HT1080 (cell line): ENCODE measurements around the gene VWA1. TPM values are rescaled to one million over a fixed set of nuclear protein-coding genes. Genes with fewer than 3 reads are reported as not detected.
"Not testable (repeated sequence)": the region's sequence is repeated elsewhere in the genome, so short reads cannot be mapped to it uniquely, and the experiment has no call there.

Experiments
- DNase-seq: peaks from one replicate; pipeline ENCODE4 v3.0.0-alpha.2; 2015; ENCODE audit warnings: low read depth
- total RNA-seq: library from RNA; depleted of rRNA; stranded (reverse); fragments of >200 nt; shearing (Covaris generic); gene quantifications from 2 replicates; pipeline ENCODE4 v1.2.3, GENCODE V29; 2014

VWA1 gene
- total RNA-seq, 1 experiment from 2014 or later, result 0.05 TPM

DNA sequence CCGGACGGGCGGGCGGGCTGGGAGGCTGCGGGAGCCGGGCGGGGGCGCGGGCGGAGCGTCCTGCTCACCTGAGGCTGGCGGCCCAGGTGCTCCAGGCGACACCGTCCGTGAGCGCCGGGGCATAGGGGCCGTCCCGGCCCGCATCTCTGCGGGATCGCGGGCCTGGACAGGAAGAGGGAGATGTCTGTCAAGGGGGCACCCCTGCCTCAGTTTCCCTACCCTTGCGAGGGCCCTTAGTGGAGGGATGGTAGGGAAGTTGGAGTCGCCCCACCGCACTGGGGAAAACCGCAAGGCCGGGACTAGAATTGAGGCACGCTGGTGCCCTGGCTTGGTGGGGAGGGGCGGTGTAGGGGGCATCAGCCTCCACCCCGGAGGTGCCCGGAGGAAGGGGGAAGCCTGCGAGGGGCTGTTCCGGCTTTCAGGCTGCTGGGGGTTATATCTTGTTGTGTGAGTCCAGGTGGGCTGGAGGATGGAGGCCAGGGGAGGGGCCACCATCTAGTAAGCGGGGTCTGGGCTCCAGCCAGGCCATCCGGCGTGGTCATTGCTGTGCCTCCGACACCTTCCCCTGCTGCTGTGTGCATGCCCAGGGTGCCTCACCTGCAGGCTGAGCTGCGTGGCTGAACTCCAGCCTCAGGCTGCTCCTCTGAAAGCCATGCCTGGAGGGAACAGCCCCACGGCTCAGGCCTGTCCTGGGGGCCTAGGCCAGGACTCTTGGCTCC, 580 bp downstream of the VWA1 start:
- no peak for DNase-seq

DNA sequence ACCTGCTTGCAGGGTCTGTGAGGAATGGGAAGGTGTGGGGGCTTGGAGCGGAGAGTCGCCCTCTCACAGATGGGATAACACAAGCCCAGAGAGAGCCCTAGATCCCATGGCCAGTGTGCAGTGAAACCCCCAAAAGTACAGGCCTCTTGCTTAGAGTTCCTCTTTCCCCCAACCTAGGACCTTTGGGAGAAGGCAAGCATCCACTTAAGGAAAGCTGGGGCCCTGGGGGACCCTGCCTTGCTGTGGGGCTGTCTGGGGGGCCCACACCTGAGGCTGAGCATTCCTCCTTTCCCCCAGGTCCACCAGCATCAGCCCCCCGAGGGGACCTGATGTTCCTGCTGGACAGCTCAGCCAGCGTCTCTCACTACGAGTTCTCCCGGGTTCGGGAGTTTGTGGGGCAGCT, 1.1 kb downstream of the VWA1 start:
- DNase-seq, result no peak

DNA sequence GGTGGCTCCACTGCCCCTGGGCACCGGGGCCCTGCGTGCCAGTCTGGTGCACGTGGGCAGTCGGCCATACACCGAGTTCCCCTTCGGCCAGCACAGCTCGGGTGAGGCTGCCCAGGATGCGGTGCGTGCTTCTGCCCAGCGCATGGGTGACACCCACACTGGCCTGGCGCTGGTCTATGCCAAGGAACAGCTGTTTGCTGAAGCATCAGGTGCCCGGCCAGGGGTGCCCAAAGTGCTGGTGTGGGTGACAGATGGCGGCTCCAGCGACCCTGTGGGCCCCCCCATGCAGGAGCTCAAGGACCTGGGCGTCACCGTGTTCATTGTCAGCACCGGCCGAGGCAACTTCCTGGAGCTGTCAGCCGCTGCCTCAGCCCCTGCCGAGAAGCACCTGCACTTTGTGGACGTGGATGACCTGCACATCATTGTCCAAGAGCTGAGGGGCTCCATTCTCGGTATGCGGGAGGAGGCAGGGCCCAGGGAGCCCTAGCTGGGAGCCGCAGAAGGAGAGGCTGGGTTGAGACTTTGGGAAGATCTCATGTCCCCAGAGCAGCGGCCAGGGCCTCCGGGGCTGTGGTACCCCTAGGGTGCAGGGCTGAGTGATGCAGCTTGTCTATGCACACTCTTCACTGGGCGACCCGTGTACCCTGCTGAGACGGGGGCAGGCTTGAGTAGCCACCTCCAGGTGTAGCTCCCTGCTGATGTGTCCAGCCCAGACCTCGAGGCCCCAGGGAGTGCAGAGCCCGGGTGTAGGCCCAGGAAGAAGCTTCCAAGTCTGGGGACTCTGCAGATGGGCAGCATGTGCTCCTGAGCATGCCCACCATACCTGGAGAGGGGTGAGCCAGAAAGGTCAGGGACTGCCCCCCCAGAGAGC, 1.8 kb downstream of the VWA1 start:
- no peak for DNase-seq

DNA sequence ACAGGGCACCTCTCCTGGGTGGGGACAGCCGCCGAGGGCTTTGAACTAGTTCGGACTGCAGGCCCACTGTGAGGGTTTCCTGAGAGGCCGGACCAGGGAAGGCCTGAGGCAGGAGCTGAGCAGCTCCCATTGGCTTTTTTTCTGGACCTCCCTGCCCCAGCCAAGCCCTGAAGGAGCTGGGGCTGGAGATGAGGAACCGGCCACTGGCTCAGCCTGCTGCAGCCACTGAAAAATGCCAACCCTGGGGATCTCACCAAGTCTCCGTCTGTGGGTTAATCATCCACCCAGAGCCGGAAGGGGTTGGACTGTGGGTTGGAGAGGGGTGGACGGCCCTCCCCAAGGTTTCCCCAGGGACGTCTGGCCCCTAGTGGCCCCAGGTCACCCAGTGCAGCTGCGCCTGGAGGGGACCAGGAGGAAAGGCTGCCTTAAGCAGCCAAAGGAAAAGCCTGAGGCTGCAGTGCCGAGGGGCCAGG, 2.5 kb downstream of the VWA1 start:
- no peak for DNase-seq

DNA sequence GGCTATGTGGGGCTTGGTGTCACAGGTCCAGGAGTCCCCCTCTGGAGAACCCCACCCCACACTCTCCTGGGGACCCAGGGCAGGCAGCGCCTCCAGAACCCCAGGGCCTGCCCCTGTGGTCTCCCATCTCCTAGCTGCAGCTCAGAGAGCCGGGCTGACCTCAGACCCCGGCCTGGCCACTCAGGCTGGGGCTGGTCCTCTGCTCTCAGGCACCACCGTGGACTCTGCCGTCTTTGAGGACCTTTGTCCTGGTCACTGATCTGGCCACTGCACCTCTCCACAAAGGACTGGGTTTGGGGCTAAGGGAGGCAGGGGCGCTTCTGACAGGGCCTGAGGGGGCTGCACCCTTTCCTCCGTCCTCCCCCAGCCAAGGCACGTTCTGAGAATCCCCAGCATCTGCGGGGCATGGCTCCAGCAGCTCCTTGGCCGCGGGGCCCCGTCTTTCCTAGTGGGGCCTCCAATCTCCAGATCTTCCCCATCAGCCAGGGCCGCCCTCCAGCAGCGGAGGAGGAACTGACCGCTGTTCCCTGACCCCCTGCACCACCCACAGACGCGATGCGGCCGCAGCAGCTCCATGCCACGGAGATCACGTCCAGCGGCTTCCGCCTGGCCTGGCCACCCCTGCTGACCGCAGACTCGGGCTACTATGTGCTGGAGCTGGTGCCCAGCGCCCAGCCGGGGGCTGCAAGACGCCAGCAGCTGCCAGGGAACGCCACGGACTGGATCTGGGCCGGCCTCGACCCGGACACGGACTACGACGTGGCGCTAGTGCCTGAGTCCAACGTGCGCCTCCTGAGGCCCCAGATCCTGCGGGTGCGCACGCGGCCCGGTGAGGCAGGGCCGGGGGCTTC, 3.3 kb downstream of the VWA1 start:
- DNase-seq, result no peak

DNA sequence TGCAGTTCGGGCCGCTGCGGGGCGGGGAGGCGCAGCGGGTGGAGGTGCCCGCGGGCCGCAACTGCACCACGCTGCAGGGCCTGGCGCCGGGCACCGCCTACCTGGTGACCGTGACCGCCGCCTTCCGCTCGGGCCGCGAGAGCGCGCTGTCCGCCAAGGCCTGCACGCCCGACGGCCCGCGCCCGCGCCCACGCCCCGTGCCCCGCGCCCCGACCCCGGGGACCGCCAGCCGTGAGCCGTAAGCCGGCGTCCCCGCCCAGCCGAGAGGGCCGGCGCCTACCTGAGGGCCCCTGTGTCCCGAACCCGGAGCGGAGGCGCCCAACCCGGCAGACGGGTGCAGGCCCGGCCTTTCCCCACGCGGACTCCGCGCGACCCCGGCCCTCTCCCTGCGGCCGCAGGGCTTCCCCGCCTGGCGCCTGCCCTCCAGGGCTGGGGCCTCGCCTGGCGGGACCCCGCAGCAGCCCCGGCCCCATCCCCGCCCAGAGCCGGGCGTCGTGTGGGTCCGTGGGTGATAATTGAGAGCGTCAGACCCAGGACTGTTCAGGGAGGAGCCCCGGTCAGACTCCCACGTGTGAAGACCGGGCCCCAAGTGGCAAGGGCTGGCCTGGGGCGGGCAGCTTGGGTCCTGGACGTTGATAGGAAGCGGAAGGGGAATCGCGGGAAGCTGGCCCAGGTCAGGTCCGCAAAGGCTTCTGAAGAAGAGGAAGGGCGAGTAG, 4.2 kb downstream of the VWA1 start:
- DNase-seq, result no peak

DNA sequence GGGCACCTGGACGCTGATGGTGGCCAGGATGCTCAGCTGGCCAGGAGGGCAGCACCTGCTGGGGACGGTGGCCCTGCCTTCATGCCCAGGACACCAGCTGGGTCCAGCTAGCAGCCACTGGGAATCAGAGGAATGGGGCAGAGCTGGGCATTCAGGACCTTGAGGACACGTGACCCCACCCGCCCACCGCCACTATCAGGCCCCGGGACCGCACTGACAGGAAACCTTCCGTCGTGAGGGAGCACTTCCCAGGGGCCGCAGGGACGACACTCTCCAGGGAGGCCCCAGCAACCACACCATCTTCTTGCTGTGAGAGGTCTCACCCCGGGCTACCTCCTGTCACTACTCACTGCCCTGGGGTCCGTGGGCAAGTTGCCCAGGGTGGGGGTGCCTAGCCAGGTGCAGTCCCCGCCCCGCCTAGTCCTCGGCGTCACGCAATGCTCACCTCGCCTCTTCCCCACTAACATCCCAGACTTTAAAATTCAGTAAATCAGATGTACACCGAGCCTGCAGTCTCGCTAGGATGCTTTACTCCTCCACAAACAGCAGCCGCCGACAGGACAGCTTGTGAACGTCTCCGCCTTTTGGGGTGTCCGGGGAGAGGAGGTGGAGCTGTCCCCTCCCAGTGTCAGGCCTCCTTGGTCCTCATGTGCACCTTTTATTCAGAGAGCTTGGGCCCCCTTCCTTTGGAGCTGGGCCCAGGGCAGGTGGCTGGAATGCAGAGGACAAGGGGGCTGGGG, 4.9 kb downstream of the VWA1 start:
- DNase-seq, result no peak

DNA sequence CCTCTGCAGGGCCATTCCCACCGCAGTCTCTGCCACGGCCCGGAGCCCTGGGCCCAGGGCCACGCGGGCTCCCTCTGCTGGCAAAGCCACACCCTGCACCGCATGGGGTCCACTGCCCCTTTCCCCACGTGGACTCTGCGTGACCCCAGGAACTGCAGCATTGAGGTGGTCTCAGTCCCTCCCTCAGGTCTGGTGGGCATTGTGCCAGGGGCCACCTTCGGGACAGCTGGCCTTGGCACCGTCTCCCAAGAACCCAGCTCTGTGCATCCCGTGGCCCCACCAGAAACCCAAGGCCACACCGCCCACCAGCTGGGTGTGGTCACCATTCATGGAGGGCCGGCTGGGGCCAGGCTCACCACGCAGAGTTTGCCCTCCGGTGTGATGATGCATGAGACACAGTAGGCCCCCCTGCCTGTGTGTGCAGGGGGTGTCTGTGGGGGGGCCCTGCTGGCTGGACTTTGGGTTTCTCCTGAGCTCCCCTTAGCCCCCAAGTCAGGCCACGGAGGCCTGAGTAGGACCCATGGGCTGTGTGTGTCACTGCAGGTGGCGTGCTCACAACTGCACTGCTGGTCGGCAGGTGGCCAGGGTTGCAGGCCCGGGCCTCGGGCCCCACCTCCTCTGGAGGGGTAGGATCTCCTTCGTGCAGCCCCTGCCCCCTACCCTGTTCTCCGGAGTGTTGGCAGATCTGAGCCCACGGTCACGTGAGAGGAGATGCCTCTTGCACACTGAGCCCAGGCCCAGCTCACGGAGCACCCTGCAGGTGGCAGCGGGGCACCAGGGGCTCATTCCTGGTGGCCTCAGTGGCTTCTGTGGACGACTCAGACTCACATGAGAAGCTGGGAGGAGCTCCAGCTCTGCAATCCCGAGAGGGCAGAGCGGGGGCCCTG, 5.8 kb downstream of the VWA1 start:
- DNase-seq, result no peak

DNA sequence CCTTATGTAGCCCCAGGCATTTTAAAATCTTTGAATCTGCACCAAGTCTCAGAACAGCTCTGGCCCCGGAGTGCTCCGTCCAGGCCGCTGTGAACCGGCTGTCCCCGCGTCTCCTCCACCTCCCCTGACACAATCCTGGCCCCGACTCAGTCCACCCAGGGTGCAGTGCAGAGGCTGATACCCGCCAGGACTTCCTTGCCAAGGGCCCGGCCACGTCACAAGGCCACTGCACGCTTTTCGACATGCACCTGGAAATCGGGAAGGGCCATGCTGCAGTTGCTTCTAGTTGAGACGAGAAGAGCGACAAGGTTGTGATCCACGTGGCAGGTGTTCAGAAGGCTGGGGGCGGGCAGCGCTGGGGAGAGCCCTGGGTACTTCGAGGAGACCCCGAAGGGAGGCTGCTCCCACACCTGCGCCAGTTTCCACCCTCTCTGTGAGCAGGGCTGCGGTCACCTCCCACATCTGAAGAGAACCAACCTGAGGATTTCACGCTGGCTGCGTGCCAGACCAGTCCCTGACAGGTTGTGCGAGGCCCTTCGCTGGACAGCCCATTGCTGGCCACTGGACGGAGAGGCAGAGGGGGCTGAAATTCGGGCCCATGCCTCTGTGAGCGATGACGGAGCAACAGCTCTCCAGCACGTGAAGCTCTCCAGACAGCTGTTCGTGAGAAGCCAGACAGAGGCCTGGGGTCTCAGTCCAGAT, 6.7 kb downstream of the VWA1 start:
- DNase-seq, result no peak

DNA sequence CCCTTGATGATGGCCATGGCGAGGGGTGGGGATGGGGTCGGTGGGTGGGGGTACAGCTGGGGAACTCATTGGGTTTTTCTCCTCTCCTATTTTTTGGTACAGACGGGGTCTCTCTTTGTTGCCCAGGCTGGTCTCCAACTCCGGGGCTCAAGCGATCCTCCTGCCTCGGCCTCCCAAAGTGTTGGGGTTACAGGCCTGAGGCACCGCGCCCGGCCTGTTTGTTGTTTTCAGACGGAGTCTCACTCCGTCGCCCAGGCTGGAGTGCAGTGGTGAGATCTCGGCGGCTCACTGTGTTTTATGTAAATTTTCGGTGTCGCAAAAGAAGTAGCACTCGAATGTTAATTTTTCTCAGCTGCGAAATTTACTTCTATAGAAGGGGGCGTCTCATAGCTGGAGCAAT, 11.1 kb downstream of the VWA1 start:
- not testable (repeated sequence) for DNase-seq

DNA sequence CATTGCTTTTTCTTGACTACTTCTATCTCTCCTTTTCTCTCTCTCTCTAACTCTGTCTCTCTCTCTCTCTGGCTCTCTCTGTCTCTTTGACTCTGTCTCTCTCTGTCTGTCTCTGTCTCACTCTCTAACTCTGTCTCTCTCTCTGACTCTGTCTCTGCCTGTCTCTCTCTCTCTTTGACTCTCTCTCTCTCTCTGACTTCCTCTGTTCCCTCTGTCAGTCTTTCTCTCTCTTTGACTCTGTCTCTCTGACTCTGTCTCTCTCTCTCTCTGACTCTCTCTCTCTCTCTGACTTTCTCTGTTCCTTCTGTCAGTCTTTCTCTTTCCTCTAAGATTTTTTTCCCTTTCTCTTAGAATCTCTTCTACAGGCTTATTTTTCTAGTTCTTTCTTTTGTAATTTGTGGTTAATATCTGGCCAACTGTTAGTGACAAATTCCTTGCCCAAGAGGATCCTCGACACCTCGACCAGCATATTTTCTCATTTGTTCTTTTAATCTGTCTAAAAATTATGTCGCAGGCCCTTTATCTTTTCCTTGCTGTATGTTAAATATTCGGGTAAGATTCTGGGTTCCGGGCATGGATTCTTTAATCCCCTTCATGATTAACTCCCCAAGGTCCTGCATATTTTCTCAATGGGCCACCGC, 13.7 kb downstream of the VWA1 start, which contains the start of gene ATAD3C:
ATAD3C (plus strand) TSS at position 591 of the 641 bp plus-strand sequence. CDS start 995 bp downstream, outside the sequence.
- DNase-seq, result no peak

DNA sequence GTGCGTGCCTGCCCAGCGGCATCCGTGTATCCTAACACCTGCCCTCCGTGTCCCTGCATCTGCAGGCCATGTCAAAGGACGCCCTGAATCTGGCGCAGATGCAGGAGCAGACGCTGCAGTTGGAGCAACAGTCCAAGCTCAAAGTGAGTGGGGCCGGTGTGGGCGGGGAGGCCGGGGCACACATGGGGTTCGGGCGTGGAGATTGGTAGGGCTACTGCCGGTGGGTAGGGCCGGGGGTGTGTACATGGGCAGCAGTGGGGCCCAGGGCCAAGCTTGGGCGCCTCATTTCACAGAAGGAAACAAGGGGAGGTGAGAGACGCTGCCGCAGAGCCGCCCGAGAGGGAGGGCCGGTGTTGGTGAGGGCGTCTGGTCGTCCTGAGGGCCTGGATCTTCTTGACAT, 15.1 kb downstream of the VWA1 start:
- DNase-seq, result not testable (repeated sequence)

DNA sequence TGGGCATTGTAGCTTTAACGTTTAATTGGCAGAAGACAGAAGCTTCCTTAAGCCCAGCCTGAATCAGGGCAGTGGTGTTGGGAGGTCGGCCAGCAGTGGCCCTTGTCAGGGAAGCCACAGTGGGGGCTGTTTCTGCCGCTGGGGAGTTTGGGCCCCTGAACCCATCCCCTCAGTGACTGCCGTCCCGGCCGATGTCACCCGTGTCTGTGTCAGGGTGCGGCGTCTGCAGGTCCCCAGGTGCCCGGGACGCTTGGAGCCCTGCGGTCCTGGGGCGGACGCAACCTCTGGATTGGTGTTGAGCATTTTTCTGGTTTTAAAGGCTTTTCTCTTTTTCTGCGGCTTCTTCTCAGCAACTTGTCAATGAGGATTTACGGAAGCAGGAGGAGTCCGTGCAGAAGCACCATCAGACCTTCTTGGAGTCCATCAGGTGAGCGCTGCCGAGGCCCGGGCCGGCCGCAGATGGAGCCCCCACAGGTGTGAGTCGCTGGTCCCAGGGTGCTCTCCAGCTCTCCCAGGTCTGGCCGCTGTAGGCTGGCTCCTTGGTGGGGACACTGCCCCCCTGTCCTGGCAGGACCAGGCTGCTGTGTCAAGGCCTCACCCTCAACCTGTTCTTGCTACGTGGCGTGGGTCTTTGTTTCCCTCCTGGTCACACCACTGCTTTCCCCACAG, 16.3 kb downstream of the VWA1 start:
- DNase-seq, result no peak

DNA sequence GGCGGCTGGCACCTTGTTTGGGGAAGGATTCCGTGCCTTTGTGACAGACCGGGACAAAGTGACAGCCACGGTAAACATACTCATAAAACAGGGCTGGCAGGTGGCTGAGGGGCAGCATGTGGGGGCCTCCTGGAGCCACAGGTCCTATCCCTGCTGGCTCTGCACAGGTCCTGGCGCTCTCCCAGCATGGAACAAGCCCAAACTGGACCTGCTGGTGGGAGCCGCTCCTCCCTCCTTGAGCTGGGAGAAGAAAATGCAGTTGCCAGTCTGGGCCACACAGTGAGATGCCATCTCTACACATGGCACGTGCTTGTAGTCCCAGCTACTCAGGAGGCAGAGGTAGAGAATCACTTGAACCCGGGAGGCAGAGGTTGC, 16.9 kb downstream of the VWA1 start:
- DNase-seq, result not testable (repeated sequence)

DNA sequence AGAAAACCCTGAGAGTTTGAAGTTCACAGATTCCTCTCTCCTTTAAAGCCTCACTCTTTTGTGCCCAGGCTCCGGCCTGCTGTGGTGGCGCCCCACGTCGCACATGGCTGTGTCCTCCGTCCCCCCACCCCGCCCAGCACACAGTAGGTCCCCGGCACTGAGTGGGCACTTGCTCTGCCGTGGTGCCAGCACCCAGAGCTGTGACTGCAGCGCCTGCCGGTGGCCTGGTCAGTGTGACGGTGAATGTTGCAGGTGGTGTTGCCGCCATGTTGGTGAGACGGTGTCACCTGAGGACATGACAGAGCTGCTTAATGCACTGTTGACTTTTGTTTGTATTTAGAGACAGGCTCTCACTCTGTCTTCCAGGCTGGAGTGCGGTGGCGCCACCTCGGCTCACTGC, 17.4 kb downstream of the VWA1 start:
- no peak for DNase-seq

DNA sequence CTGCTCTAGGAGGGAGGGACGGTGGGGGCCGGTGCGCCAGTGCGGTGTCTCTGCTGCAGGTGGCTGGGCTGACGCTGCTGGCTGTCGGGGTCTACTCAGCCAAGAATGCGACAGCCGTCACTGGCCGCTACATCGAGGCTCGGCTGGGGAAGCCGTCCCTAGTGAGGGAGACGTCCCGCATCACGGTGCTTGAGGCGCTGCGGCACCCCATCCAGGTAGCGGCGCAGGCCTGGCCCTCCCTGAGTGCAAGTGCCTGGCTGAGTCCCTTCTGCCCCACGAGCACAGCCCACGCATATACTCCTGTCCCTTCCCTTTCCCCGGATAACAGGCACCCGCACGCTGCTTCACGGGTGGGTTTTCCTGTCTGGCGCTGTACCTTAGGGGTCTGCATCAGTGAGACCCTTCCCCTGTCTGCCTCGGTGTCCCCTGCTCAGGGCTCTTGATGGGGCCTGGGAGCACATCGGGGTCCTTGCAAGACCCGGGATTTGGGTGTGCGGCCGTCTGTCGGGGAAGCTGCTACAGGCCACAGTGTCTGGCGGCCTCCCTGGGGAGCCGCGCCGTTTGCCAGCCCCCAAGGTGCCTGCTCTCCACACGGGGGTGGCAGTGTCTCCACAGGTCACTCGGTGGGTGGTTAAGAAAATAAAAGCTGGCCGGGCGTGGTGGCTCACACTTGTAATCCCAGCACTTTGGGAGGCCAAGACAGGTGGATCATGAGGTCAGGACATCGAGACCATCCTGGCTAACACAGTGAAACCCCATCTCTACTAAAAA, 19.0 kb downstream of the VWA1 start:
- DNase-seq, result not testable (repeated sequence)
